Measurements from ENCODE around the gene SIVA1.
A peak's percentile ranks its signal among the peaks of the same experiment; 100 is the strongest.

Gene SIVA1

GRCh38 chr14:104751539-104752422 lies 1.2 kb upstream of the SIVA1 start:
- DNase-seq (ENCODE audit: low read depth) = no peak

DNA sequence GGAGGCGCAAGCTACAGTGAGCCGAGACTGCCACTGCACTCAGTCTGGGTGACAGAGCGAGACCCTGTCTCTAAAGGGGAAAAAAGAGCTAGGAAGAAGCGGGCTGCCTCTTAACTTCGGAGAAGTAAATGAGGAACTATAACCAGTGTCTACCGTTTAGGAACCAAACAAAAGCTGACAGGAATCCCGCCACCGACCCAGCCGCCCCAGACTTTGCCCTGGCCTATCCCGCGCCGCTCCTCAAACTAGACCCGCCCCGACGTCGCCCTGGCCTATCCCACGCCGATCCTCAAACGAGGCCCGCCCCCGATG lies 568 bp upstream of the SIVA1 start:
- no peak for DNase-seq (ENCODE audit: low read depth)

DNA sequence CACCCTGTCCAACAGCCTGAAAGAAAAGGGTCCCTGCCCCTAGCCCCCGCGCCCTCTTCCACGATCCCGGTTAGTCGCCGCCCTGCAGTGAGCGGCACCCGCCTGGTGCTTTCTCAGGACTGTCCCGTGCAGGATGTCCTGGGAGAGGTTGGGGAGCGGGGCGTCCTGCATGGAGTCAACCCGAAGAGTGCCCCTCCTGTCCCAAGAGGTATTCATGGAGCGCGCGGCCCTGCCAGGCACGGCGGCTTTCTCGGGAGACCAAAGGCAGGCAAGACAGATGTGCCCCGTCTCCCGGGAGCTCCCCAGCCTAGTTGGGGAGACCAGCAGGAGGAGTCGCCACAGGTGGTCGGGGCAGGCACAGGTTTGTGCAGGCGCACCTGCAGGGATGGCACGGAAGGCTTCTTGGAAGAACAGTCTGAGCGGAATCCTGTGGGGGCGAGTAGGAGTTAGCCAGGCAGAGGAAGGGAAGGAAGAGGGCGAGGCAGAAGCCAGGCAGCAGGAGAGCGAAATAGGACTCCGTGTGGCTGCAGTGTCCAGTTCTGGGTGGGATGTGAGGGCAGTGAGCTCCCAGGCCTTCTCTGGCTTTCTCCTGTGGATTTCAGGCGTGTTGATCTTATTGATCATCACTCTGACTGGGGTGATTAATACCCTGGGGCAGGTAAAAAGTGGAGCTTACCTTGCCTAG lies 723 bp downstream of the SIVA1 start:
- peak; percentile 32 for DNase-seq (ENCODE audit: low read depth)

GRCh38 chr14:104754213-104754851 lies 1.4 kb downstream of the SIVA1 start:
- no peak for DNase-seq (ENCODE audit: low read depth)

DNA sequence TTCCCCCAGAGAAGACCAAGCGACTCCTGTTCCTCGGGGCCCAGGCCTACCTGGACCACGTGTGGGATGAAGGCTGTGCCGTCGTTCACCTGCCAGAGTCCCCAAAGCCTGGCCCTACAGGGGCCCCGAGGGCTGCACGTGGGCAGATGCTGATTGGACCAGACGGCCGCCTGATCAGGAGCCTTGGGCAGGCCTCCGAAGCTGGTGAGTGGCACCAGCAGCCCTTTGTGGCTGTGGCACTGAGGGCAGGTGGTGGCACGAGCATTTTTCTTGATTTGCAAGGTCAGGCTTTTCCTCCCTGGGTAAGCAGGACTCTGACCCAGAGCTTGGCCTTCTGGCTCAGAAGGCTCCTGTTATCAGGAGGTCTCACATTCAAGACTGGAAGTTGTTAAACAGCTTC lies 2.7 kb downstream of the SIVA1 start:
- DNase-seq (ENCODE audit: low read depth) = no peak

DNA sequence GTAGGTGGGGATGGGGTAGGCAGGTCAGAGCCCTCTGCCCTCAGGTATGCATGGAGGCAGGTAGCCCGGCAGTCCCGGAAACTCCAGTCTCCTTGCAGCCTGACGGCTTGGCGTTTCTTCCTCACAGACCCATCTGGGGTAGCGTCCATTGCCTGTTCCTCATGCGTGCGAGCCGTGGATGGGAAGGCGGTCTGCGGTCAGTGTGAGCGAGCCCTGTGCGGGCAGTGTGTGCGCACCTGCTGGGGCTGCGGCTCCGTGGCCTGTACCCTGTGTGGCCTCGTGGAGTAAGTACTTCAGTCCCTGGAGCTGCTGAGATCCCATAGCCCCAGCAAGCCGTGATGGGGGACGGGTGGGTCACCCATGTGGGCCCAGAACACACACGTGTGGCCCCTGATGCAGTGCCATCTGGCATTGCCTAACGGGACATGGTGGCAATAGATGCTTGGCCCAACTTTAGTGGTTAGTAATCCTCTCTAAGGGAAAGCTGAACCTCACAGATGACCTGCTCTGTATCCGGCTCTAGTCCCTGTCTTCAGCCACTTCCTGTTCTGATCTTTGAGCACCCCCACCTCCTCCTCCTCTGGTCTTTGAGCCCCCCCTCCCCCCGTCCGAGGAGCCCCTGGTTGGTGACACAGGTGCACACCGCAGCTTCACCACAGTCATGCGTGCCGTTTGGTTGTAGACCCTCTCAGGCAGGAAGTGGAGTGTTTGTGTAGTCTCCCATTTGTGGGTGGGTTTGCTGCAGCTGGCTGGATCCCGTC lies 3.7 kb downstream of the SIVA1 start:
- DNase-seq (ENCODE audit: low read depth) = no peak

- DNase-seq (ENCODE audit: low read depth) = no peak
Observed at GRCh38 chr14:104757238-104757585, 4.3 kb downstream of the SIVA1 start.

DNA sequence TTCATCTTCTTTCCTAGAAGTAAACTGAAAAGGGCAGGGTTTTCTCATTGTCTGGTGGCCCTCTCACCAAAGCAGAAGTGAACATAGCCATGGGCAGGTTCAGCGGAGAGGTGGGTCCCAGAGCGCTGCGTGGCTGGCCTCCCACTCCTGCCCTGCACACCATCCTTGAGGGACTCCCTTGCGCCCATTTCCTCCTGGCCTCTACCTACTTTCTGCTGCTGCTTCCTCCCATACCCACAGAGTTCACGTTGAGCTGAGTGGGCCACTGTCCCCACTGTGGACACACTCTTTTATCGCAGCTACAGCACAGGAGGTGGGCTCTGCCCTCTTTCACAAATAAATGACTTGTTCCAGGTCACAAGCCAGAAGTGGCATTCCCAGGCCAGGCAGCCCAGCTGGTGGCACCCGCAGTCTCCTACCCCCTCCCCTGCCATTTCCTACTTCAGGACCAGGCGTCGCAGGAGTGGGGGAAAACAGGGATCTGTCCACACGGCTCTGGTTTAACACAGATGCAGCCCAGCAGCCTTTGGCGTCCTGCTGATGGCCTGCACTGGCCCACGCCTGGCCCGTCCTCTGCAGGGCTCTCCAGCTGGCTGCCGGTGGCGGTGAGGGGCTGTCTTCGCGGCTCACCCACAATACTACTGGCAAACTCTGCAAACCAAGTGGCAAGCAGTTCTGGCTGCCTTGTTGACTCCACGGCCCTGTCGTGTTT lies 4.9 kb downstream of the SIVA1 start:
- no peak for DNase-seq (ENCODE audit: low read depth)

- no peak for DNase-seq (ENCODE audit: low read depth)
Observed at GRCh38 chr14:104758981-104759969, 6.3 kb downstream of the SIVA1 start.

DNA sequence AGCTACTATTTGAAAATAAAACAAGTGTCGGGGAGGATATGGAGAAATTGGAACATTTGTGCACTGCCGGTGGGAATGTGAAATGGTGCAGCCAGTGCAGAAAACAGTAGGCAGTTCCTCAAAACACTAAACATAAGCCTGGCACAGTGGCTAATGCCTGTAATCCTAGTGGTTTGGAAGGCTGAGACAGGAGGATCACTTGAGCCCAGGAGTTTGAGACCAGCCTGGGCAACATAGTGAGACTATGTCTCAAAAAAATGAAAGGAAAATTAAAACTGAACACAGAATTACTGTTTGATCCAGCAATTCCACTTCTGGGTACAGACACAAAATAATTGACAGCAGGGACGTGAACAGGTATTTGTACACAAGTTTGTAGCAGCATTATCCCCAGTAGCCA lies 12.6 kb downstream of the SIVA1 start:
- DNase-seq (ENCODE audit: low read depth) = no peak

DNA sequence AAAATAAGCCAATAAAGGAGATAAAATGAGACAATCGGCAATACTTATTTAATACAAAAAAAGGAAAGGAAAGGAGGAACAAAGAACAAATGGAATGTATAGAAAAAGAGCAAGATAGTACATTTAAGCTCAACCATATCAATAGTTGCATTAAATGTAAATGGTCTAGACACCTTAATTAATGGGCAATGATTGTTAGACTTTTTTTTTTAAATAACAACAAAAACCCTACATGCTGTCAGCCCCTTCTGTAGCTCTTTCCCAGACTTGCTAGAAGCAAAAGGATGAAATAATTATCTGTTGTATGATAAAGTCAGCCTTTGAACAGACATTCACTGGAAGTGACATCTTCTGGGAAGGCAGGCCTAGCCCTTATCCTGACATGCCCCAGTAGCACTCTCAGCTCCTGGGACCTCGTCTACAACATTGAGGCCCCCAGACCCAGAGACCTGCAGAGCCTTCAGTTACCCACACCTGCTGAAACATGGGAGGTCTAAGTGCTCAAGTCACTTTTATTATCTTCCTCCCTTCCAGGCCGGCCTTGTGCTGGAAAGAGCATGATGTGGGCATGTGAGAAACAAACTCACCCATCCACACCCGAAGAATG lies 13.4 kb downstream of the SIVA1 start:
- DNase-seq (ENCODE audit: low read depth) = no peak

GRCh38 chr14:104766863-104767633 lies 14.1 kb downstream of the SIVA1 start:
- no peak for DNase-seq (ENCODE audit: low read depth)

DNA sequence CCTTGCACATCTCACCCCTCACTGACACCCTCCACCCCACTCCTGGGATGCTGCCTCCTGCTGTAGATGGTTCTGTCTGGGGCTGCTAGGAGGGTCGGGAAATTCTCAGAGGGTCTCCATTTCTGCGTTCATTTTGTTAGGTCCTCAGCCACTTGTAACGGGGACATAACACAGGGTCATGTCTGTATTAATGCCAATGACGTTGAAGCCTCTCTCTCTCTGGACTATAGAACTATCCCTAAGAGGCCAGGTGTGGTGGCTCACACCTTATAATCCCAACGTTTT lies 14.6 kb downstream of the SIVA1 start:
- DNase-seq (ENCODE audit: low read depth) = no peak

DNA sequence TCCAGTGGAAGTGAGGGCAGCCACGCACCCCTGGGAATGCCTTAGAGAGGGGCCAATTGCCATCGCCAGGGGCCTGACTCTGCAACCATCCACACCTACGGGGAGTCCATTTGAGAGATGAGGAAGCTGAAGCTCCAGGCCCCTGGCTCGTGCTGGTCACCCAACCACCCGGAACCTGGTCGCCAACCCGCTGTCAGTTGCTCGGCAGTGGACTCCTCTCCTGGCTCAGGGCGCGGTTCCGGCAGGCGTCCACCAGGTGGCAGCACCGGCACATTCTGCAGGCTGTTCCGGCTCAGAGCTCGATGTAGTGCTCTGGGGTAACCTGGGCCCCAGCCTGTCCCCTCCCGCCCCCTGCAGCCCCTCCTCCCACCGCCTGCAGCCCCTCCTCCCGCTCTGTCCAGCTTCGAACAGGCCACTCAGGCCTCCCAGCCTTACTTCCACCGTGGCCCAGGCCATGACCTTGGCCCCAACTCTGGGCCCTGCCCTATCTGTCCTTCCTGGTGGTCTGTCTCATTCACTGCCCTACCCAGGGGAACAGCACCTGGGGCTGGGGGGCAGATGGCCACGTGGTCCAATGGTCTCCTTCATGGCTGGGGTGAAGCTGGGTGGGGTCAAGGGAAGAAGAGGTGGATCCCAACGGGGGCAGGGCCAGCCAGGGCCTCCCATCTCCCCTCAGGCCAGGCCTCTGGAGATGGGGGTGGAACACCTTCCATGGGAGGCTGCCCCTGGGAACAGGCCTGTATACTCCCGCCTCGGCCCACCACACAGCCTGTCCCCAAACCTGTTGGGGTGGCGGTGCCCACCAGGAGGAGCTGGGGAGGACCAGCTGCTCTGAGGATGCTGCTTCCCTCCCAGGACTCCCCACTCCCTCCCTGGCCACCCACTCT lies 15.7 kb downstream of the SIVA1 start:
- DNase-seq (ENCODE audit: low read depth) = peak; percentile 82

DNA sequence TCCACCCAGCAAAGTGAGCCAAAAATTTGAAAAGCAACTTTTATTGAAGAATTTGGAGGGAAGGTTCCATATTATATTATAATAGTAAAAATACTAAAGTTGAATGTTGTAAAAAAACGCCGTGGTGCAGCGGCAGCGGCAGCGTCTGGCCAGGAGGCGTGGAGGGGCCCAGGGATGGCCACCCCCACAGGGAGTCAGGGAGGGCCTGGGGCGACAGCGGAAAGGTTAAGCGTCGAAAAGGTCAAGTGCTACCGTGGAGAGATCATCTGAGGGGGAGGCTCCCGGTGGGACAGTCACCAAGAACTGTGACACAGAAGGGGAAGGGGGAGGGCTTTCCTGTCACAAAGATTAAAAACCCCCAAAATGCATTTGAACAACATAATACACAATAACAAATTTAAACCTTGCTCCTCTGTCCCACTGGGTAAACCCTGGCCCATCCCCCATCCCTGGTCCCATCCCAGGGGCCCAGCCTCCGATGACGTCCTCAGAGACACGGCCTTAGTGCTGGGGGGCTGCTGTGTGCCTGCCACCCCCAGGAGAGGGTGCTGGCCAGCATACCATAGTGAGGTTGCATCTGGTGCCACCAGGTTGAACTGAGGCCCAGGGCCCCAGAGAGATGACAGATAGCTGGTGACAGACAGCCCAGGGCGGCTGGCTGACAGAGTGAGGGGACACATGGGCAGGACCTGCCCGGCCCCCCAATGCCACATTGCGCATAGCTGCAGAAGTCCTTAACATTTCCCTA lies 16.6 kb downstream of the SIVA1 start:
- no peak for DNase-seq (ENCODE audit: low read depth)

DNA sequence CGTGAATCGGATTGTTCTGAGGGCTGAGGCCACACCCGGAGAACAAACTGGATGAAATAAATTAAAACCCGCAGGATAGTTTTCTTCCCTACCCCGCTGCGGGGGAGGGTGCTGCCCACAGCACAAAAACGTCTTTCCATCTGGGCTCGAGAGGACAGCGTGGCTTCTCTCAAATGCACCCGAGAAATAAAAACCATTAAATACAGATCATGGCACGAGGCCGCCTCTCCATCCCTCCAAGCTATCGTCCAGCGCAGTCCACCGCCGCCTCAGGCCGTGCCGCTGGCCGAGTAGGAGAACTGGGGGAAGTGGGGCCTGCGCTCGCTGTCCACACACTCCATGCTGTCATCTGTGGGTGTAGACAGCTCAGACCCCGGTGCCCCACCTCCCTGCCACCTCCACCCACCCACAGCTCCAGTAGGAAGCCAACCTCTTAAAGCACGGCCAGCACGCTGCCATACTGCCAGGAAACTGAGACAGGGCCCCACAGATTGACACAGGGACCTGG lies 17.2 kb downstream of the SIVA1 start:
- DNase-seq (ENCODE audit: low read depth) = no peak

DNA sequence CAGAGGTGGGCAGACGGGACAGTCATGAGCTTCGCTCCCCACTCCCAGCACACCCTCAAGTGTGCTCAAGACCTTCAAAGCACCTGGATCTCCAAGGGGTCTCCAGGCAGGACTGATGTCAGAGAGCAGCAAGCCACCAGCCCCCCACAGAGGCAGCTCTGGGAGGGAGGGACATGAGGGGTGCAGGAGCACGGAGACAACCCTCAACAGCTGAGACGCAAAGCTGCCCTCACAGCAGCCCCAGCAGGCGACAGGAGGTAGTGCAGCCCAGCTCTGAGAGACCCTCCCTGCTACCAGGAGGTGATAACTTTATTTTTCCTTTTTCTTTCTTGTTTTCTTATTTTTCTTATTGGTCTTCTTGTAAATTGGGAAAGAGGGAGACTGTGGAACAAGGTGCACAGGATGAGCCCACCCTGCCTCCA lies 17.9 kb downstream of the SIVA1 start:
- peak; percentile 54 for DNase-seq (ENCODE audit: low read depth)

- no peak for DNase-seq (ENCODE audit: low read depth)
Observed at GRCh38 chr14:104771374-104771773, 18.4 kb downstream of the SIVA1 start.
